GM18507 (cell line): Measurements from ENCODE around the gene KCNT1.

Experiments
- DNase-seq: peaks from one replicate; pipeline ENCODE4 v3.0.0; 2011; ENCODE audit warnings: low read depth; ENCODE audit not compliant: insufficient read length; ENCODE audit errors: extremely low spot score
- FAIRE-seq: peaks from 2 replicates; lab custom pipeline; 2011; peaks lifted over from hg19 to GRCh38; lab: Jason Lieb, UNC

Gene KCNT1

DNA sequence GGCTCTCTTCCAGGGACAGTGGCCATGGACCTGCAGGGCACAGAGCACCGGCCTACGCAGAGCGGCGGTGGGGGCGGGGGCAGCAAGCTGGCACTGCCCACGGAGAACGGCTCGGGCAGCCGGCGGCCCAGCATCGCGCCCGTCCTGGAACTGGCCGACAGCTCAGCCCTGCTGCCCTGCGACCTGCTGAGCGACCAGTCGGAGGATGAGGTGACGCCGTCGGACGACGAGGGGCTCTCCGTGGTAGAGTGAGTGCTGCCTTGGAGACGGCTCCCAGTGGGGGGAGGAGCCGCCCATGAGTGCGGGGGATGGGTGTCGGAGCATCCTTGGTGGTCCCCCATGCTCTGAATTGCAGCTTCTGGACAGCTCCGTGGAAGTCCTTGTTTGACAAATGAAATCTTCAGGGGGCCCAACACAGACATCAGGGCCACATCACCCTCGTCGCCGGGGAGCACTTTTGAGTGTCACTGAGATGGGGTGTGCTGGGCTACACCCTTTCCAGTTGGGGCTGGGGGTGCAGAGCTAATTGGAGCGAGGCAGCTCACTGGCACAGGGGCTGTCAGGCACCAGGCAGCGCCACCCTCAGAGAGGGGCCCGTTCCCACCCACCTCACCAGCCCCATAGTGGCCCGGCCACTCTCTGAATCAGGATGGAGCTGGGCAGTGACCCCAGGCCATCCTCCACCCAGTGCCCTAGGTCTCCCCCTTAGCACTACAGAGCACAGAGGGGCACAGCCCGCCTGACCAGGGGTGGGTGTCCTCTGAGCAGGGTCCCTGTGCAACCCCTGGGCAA lies 70.9 kb downstream of the KCNT1 start:
- DNase-seq (no peak), FAIRE-seq (no peak)

- FAIRE-seq (no peak), DNase-seq (no peak)
These were observed 71.7 kb downstream of the KCNT1 start for GRCh38 chr9:135773530-135774238.

DNA sequence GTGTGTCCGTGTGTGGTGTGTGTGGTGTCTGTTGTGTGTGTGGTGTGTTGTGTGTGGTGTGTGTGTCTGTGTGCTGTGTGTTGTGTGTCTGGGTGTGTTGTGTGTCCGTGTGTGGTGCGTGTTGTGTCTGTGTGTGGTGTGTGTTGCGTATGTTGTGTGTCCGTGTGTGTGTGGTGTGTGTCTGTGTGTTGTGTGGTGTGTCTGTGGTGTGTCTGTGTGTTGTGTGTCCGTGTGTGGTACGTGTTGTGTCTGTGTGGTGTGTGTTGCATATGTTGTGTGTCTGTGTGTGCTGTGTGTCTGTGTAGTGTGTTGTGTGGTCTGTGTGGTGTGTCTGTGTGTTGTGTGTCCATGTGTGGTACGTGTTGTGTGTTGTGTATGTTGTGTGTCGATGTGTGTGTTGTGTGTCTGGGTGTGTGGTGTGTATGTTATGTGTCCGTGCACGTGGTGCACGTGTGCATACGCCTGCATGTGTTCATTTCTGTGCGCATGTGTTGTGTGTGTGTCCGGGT lies 72.3 kb downstream of the KCNT1 start:
- FAIRE-seq, result peak; percentile 15

DNA sequence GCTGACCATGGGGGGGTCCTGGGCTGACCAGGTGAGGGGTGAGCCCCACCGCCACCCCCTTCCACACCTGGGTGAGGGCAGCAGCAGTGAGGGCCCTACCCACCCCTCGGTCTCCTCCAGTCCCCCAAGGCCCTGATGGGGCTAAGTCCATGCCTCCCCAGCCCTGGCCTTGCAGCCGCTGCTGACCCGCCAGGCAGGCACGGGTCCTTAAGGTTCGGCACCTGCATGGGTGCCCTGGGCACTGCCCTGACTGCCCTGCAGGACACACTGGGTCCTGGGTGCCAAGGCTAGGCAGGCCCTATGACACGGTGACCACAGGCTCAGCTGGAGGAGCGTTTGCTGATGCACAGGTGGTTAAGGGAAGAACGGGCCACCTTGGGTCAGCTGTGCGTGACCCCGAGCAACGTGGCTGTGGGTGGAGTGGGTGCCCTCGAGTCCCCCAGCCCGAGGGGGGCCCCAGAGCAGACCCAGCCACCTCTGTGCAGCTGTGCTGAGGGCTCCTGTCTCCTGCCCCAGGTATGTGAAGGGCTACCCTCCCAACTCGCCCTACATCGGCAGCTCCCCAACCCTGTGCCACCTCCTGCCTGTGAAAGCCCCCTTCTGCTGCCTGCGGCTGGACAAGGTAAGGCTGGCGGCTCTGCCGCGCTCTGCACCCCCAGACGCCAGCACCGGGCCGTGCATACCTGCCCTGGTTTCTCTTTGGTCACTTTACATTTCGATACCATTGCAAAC lies 73.0 kb downstream of the KCNT1 start:
- DNase-seq (no peak), FAIRE-seq (no peak)

More for the DNA sequence above, 72.3 kb downstream of the KCNT1 start:
- no peak for DNase-seq

DNA sequence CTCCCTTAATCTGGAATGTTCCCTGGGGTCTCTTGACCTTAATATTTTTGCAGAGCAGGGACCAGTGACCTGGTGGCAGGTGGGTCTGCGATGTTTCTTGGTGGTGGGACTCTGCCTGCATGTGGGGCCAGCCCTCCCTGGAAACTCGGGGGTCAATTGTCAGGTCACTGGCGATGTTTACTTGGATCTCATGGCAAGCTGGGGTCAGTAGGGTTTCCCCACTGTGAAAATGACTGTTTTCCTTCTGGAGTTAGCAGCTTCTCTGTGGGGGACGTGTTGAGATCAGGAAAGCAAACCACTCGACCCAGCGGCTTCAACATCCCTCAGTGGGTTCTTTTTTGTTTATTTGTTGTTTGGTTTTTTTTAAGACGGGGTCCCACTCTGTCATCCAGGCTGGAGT lies 73.9 kb downstream of the KCNT1 start:
- DNase-seq, result no peak
- FAIRE-seq, result no peak

DNA sequence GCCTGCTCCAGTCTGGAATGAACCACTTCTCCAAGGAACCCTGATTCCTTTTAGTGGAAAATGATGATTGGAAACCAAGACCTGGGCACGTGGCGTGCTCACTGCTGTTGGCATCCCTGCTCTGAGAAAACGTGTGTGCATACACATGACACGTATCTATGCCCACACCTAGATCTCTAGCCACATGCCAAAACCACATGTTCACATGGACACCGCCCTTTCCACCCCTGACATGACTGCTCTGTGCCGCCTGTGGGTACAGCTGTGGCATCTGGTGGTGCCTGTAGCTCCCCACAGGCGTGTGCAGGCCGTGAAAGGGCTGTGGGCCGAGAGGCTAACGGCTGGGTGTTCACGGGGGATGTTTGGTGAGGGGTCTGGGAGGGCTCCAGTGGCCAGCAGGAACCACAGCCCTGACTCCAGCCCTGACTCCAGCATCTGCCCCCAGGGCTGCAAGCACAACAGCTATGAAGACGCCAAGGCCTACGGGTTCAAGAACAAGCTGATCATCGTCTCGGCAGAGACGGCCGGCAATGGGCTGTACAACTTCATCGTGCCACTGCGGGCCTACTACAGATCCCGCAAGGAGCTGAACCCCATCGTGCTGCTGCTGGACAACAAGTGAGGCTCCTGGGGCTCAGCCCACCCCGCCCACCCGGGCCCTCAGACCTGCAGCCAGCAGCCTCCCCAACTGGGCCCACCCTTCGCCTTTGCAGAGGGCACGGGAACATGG lies 75.1 kb downstream of the KCNT1 start:
- DNase-seq (no peak), FAIRE-seq (no peak)

GRCh38 chr9:135777623-135778177 lies 75.7 kb downstream of the KCNT1 start:
- DNase-seq (no peak), FAIRE-seq (no peak)

DNA sequence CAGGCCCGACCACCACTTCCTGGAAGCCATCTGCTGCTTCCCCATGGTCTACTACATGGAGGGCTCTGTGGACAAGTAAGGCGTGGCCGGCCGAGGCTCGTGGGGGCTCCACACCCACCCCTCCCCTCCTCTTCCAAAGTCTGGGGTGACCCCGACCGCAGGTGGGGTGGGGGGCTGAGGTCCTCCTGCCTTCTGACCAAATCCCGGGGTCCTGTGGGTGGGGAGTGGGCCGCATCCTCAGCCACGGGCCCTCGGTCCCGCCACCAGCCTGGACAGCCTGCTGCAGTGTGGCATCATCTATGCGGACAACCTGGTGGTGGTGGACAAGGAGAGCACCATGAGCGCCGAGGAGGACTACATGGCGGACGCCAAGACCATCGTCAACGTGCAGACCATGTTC lies 76.4 kb downstream of the KCNT1 start:
- FAIRE-seq (no peak), DNase-seq (no peak)

- DNase-seq (no peak), FAIRE-seq (no peak)
These were observed 77.6 kb downstream of the KCNT1 start for GRCh38 chr9:135779571-135779970.

DNA sequence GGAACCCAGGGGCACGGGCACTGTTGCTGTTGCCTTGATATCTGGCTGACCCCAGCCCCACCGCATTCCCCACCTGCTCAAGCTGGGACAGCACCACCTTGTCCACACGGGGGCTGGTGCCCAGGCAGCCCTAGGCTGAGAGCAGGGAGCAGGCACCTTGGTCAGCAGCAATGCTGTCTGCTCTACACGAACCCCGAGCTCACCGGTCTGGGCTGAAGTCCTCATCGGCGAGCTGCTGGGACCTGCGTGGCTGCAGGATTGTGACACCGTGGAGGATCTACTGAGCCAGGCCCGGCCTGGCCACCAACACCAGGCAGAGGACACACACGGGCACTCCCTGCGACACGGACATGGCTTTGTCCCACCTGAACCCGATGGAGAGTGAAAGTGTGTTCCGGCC lies 78.1 kb downstream of the KCNT1 start:
- DNase-seq, result no peak
- FAIRE-seq, result no peak

DNA sequence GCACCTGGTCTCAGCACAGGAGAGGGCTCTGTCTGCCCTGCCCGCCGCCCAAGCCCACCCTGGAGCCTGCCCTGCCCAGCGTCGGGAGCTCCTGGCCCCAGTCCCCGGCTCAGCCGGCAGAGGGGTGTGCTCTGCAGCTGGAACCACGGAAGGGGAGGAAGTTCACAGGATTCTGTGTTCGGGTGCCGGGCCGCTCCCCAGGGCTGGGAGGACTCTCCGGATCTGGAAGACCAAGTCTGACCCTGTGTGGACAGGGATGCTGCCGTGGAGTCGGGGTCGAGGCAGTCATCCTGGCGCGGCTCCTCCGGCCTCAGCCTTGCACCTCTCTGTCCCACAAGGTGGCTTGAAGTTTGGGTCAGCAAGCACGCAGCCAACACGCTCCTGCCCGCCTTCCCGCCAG lies 78.6 kb downstream of the KCNT1 start:
- no peak for FAIRE-seq
- DNase-seq, result no peak

DNA sequence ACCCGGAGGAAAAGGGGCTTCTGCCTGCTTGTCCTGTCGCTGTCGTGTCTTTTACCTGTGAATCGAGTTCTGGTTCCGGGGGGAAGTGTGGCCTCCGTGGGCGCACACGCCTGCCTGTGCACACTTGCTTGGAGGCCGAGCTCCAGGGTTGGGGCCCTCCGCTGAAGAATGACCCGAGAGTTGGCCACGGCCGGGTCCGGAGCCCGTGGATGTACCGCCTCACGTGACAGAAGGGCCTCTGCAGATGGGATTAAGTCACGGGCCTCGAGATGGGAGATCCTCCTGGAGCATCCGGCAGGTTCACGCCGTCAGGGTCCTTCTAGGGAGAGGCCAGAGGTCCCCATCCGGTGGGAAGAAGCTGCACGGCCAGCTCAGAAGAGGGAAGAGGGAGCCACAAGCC lies 81.0 kb downstream of the KCNT1 start:
- DNase-seq, result no peak
- no peak for FAIRE-seq

- no peak for FAIRE-seq
- no peak for DNase-seq
These were observed 81.7 kb downstream of the KCNT1 start for GRCh38 chr9:135783540-135784245.

- FAIRE-seq (no peak), DNase-seq (no peak)
These were observed 83.1 kb downstream of the KCNT1 start for GRCh38 chr9:135785013-135785575.

- FAIRE-seq (no peak), DNase-seq (no peak)
These were observed 84.2 kb downstream of the KCNT1 start for GRCh38 chr9:135786146-135786690.

- DNase-seq, result no peak
- no peak for FAIRE-seq
These were observed 85.3 kb downstream of the KCNT1 start for GRCh38 chr9:135787317-135787716.

- FAIRE-seq (no peak), DNase-seq (no peak)
These were observed 86.0 kb downstream of the KCNT1 start for GRCh38 chr9:135787776-135788575.
